ENCODE data around the gene ARL8A.
"Not testable (repeated sequence)": the region's sequence is repeated elsewhere in the genome, so short reads cannot be mapped to it uniquely, and the experiment has no call there.

The ARL8A gene

GRCh38 chr1:202173993-202174392, 29.5 kb upstream of the ARL8A start:
- no peak for DNase-seq

DNA sequence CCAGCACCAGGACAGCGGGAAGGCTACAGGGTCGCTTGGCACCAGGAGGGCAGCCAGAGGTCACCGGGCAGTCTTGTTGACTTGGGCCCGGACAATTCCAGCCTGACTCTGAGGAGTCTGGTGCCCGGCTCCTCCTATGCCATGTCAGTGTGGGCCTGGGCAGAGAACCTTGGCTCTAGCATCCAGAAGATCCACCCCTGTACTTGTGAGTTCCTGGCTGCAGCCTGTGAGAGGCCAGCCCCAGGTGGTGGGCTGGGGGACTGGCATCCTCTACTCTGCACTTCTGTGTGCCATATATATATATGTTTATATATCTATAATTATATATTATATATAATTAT, 27.4 kb upstream of the ARL8A start:
- DNase-seq = no peak

DNA sequence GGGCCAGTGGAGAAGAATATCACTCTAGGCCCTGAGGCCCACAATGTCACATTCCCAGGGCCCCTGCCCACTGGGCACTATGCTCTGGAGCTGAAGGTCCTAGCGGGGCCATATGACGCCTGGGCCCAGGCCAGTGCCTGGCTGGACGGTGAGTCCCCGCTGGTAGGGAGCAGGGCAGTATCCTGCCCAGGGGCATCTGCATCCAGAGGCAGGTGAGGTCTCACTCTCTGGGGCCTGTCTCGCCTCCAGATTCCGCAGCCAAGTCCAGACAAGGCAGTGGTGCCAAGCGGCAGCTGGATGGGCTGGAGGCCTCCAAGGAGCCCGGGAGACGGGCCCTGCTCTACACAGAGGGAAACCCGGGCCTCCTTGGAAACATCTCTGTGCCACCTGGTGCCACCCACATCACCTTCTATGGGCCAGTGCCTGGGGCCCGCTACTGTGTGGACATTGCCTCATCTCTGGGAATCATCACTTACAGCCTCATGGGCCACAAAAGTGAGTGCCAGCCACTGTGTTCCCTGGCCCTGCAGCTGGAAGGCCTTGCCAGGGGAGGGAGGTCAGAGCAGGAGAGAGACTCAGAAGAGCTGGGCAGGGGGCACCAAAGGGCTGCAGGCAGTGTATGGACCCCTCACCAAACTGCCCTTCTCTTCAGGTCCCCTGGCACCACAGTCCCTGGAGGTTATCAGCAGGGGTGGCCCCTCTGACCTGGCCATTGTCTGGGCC, 26.9 kb upstream of the ARL8A start:
- DNase-seq = no peak

DNA sequence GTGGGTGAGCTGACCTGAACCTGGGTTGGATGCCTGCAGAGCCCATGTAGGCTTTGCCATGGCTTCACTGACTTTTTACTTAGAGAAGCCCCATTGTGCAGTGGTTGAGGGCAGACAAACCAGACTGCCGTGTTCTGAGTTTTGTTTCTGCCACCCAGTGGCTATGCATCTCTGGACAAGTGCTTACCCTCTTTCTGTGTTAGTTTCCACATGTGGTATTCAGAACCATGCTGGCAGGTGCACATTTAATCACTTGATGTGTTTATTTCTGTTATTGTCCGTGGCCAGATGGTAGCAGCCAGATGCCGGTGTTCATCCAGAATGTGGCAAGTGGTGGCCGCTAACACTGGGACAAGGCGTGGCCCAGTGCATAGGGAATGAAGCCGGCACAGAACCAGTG, 26.2 kb upstream of the ARL8A start:
- no peak for DNase-seq

- DNase-seq = no peak
These were observed 24.3 kb upstream of the ARL8A start for GRCh38 chr1:202168861-202169260.

- no peak for DNase-seq
These were observed 23.3 kb upstream of the ARL8A start for GRCh38 chr1:202167708-202168415.

GRCh38 chr1:202167054-202167453, 22.5 kb upstream of the ARL8A start:
- DNase-seq = not testable (repeated sequence)

DNA sequence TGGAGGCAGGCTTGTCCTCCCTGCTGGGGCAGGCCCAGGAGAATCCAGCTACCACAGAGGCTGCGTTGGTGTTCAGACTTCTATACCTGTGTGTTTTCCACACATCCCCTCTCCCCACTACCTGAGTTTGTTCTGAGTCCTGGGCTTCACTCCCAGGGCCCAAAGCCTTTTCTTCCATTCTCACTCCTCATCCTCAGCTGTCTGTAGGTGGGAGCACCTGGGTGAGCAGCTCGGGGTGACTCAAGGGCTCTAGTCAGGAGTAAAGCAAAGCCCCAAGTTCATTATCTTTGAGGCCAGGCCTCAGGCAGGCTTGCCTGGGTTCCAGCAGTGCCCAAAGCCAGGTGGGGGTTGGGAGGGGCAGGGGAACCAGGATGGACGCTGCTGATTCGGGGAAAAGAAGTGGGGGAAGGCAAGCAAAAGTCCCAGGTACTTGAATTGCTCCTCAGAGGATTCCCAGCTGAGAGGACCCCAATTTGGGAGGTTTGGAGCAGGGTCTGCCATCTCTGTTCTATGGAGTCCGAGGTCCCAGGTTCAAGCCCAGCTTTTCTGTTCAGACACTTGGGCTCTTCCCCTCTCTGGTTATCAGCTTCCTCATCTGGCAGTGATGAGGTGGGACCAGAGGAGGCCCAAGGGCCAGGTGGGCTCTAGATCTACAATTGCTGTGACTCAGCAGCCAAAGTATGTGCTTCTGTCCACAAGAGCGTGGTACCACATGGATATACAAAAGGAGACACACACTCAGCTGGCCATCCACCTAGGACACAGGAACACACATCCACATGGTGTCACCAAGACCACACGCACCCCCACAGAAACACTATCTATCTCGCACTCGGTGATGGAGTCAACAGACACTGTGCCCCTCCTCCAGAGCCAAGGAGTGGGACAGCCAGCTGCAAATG, 21.7 kb upstream of the ARL8A start:
- no peak for DNase-seq

DNA sequence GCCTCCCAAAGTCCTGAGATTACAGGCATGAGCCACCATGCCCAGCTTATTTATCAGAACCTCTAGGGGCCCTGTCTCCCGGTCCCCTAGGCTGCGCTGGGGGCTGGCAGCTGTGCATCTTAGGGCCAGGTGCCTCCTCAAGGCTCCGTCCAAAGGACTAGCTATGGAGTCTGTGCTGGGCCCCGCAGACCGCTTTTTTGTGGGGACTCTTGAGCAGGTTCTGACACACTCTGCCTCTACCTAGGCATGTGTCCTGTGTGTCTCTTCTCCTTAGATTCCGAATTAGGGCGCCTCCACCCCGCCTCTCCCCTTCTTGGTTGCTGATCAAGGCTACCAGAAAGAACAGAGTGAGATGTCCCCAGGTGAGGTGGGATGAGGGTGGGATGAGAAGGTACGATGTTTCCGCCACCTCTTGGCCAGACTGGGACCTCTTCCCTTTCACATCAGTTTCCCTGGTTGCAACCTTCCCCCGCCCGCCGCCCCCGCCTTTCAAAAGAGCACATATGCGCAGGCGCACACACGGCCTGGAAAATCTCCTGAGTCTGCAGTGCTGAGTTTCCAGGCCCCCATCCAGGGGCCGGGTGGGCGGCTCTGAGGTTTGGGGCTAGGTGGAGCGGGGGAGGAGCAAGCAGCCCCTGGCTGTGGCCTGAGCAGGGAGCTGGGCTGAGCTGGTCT, 20.9 kb upstream of the ARL8A start:
- peak in 1 of 6 experiments; percentile 11 for DNase-seq

- DNase-seq = peak; percentile 46 to 84 (median 73)
These were observed 19.9 kb upstream of the ARL8A start for GRCh38 chr1:202164271-202165037.

- DNase-seq = peak in 1 of 6 experiments; percentile 29
These were observed 19.0 kb upstream of the ARL8A start for GRCh38 chr1:202163281-202164270.

DNA sequence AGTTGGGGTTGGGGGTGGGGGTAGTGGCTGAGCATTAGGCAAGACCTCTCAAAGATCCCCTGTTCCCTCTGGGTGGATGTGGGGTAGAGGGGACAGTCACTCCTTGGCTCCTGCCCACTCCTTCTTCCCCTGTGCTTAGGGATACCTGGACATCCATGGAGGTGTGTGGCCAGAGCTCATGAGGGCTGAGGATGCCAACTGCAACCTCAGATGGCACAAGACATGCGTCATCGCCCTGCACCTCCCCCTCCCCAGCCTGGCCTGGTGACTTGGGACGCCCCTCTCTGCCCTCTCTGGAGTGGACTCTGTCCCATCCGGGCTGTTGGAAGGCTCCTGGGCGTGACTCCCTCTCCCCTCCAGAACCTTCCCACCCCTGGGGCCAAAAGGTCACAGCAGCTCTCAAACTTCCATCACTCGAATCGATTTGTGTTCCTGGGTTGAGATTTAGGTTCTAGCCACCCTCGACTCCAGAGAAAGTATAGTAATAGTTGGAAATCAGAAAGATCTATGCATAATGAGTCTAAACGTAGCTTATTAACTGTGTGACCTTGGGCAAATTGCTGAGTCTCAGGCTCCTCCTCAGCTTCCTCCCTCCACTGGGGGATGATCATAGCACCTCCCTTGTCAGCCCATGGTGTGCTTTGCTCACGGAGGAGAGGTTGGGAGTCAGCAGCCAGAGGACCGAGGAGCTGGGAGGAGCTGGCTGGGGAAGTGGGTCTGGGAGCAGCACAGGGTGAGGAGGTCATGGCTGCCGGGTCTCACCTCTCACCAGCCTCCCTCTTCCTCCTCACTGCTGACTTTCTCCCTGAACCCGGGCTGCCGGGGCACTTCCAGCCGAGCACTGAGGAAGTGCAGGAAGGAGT, 18.1 kb upstream of the ARL8A start:
- DNase-seq = peak in 1 of 6 experiments; percentile 29

- DNase-seq = peak in 2 of 6 experiments; percentile 12 to 22
These were observed 17.5 kb upstream of the ARL8A start for GRCh38 chr1:202162047-202162417.

- DNase-seq = peak in 1 of 6 experiments; percentile 21
These were observed 16.9 kb upstream of the ARL8A start for GRCh38 chr1:202161151-202162046.

GRCh38 chr1:202160377-202160940, 15.9 kb upstream of the ARL8A start, which contains the start of gene PTPN7:
Gene PTPN7 (minus strand): TSS chr1:202160602. CDS start chr1:202159402, 1,200 bp downstream.
- DNase-seq = peak; percentile 61 to 77 (median 72)

- DNase-seq = peak in 5 of 6 experiments; percentile 28 to 64 (median 47)
These were observed 15.2 kb upstream of the ARL8A start for GRCh38 chr1:202159534-202160371.

Data from stimulated activated naive CD4-positive, alpha-beta T cell (primary cell).